GM23338 (cell line): ENCODE data around the gene SLCO3A1. TPM values are rescaled to one million over a fixed set of nuclear protein-coding genes. Genes with fewer than 3 reads are reported as not detected.

ENCODE experiments used
- ATAC-seq: fragments of 200-7000 bp; cut with Tn5 transposase; 3 replicates; pipeline ENCODE4 v1.9.1; 2020
- DNase-seq: peaks from one replicate; pipeline ENCODE4 v3.0.0-alpha.2; 2015; ENCODE audit warnings: low spot score
- H2AFZ ChIP-seq: fragments of 200-600 bp; sonication (generic); 2 replicates; pipeline ENCODE4 v1.8.0; 2016; ENCODE audit warnings: antibody characterized with exemption, mild to moderate bottlenecking, moderate library complexity
- H3F3A ChIP-seq: fragments of 200-600 bp; sonication (generic); replicated peaks from 2 replicates; pipeline ENCODE4 v1.8.0; 2017; ENCODE audit warnings: antibody characterized with exemption, mixed run types, low read depth
- H3K27ac ChIP-seq: fragments of 200-600 bp; sonication (generic); 2 replicates; pipeline ENCODE4 v1.6.1; 2016; ENCODE audit warnings: low read depth
- H3K27me3 ChIP-seq: fragments of 200-600 bp; sonication (generic); 2 replicates; pipeline ENCODE4 v1.8.0; 2016; ENCODE audit warnings: mild to moderate bottlenecking, mixed run types, moderate library complexity; ENCODE audit not compliant: insufficient read depth
- H3K36me3 ChIP-seq: fragments of 200-600 bp; sonication (generic); 2 replicates; pipeline ENCODE4 v1.8.0; 2016; ENCODE audit warnings: mild to moderate bottlenecking; ENCODE audit not compliant: insufficient read depth
- H3K4me1 ChIP-seq: fragments of 200-600 bp; sonication (generic); 2 replicates; pipeline ENCODE4 v1.8.0; 2016; ENCODE audit warnings: mild to moderate bottlenecking, moderate library complexity; ENCODE audit not compliant: insufficient read depth
- H3K4me2 ChIP-seq: fragments of 200-600 bp; sonication (generic); 2 replicates; pipeline ENCODE4 v1.7.1; 2017; ENCODE audit warnings: mixed run types
- H3K4me3 ChIP-seq: fragments of 200-600 bp; sonication (generic); 2 replicates; pipeline ENCODE4 v1.6.1; 2016; ENCODE audit warnings: mixed run types
- H3K79me2 ChIP-seq: fragments of 200-600 bp; sonication (generic); replicated peaks from 2 replicates; pipeline ENCODE4 v1.8.0; 2017; ENCODE audit warnings: mild to moderate bottlenecking; ENCODE audit not compliant: insufficient read depth
- H3K9me2 ChIP-seq: fragments of 200-600 bp; sonication (generic); 2 replicates; pipeline ENCODE4 v1.8.0; 2017; ENCODE audit not compliant: insufficient read depth
- H4K20me1 ChIP-seq: fragments of 200-600 bp; sonication (generic); replicated peaks from 2 replicates; pipeline ENCODE4 v1.8.0; 2017; ENCODE audit warnings: mild to moderate bottlenecking; ENCODE audit not compliant: insufficient read depth
- H3K27ac Mint-ChIP-seq: 2 replicates; pipeline ENCODE4 v1.8.0; 2020; ENCODE audit warnings: inconsistent platforms, mild to moderate bottlenecking, moderate library complexity, mixed read lengths
- H3K27me3 Mint-ChIP-seq: 3 replicates; pipeline ENCODE4 v1.8.0; 2022; ENCODE audit warnings: low read depth, mild to moderate bottlenecking, moderate library complexity, mixed read lengths, inconsistent platforms; ENCODE audit not compliant: insufficient read depth, poor library complexity
- H3K36me3 Mint-ChIP-seq: 3 replicates; pipeline ENCODE4 v1.8.0; 2021; ENCODE audit warnings: low read depth, mild to moderate bottlenecking, inconsistent platforms, moderate library complexity, mixed read lengths
- H3K4me1 Mint-ChIP-seq: 3 replicates; pipeline ENCODE4 v1.8.0; 2020; ENCODE audit warnings: mild to moderate bottlenecking, inconsistent platforms, mixed read lengths
- H3K4me3 Mint-ChIP-seq: 3 replicates; pipeline ENCODE4 v1.8.0; 2021; ENCODE audit warnings: moderate library complexity, mild to moderate bottlenecking, inconsistent platforms, mixed read lengths
- H3K9me3 Mint-ChIP-seq: 3 replicates; pipeline ENCODE4 v1.8.0; 2020; ENCODE audit warnings: moderate library complexity, mild to moderate bottlenecking, inconsistent platforms, mixed read lengths
- CTCF ChIP-seq, 2 experiments: fragments of 200-600 bp in 1 of 2; sonication (generic) in 1 of 2; conservative IDR thresholded peaks; 2 replicates each; pipeline versions ENCODE4 v1.5.1 to v1.6.1; 2016 to 2017; ENCODE audit warnings: antibody characterized with exemption in 2 of 2, low read depth in 2 of 2, mild to moderate bottlenecking in 2 of 2, moderate library complexity in 1 of 2
- ETS1 ChIP-seq: IDR thresholded peaks from 2 replicates; pipeline ENCODE4 v1.6.1; 2016; ENCODE audit warnings: antibody characterized with exemption
- EZH2 ChIP-seq: fragments of 200-600 bp; sonication (generic); IDR thresholded peaks from one replicate; pipeline ENCODE4 v1.8.0; 2017; ENCODE audit warnings: antibody characterized with exemption, mild to moderate bottlenecking, low read depth; ENCODE audit not compliant: unreplicated experiment
- JUNB ChIP-seq: IDR thresholded peaks from one replicate; pipeline ENCODE4 v1.6.1; 2016; ENCODE audit warnings: antibody characterized with exemption; ENCODE audit not compliant: unreplicated experiment
- POLR2AphosphoS5 ChIP-seq: IDR thresholded peaks from 2 replicates; pipeline ENCODE4 v1.6.1; 2016; ENCODE audit warnings: antibody characterized with exemption, low read depth
- STAT1 ChIP-seq: IDR thresholded peaks from one replicate; pipeline ENCODE4 v1.6.1; 2016; ENCODE audit warnings: antibody characterized with exemption; ENCODE audit not compliant: unreplicated experiment
- ZNF462 ChIP-seq: fragments of 250-450 bp; sonication (Bioruptor Pico); IDR thresholded peaks from 2 replicates; pipeline ENCODE4 v1.5.0; 2020; ENCODE audit warnings: mild to moderate bottlenecking, moderate library complexity
- polyA plus RNA-seq: library from polyadenylated mRNA; unstranded; fragments of >200 nt; fragmentation: Nextera tagmentation; extraction: Ambion mirVana; gene quantifications from 2 replicates; pipeline ENCODE4 v1.2.1, GENCODE V29; 2016
- total RNA-seq: library from RNA; depleted of rRNA; stranded (reverse); fragments of >200 nt; shearing (Covaris generic); gene quantifications from 2 replicates; pipeline ENCODE4 v1.2.3, GENCODE V29; 2014

The SLCO3A1 gene
- total and polyA plus RNA-seq, 2 experiments from 2014 or later = 7.3 to 9.4 TPM

GRCh38 chr15:91871837-91872236, 18.3 kb downstream of the SLCO3A1 start:
- Histone ChIP-seq H3K36me3 (no peaks in the 10 kb centered on the region), H3K4me3 (no peak overlapping the region), H3K4me2 (no peak overlapping the region), H3K79me2 (peaks cover 46% of the 10 kb centered on the region), H4K20me1 (no peaks in the 10 kb centered on the region; the same call in 1 of the 2 replicates), H3K27ac (no peak overlapping the region), H3K27me3 (no peaks in the 10 kb centered on the region), H3K9me2 (peaks cover 5% of the 10 kb centered on the region; the same call in 1 of the 2 replicates), H3K4me1 (peaks cover 12% of the 10 kb centered on the region), H2AFZ (no peak overlapping the region), H3F3A (no peaks in the 10 kb centered on the region)
- ATAC-seq = no peak
- Mint-ChIP-seq H3K27ac (no peak overlapping the region), H3K4me1 (peaks cover 22% of the 10 kb centered on the region), H3K36me3 (peaks cover 9% of the 10 kb centered on the region; the same call in 2 of the 3 replicates), H3K9me3 (peaks cover 3% of the 10 kb centered on the region; the same call in 2 of the 3 replicates), H3K27me3 (peaks cover 2% of the 10 kb centered on the region), H3K4me3 (no peak overlapping the region)
- no peak for TF ChIP-seq ZNF462 (CRISPR knock-in tag)
- no peak for DNase-seq

GRCh38 chr15:91872356-91873137, 19.0 kb downstream of the SLCO3A1 start:
- peaks cover 3% of the 10 kb centered on the region; the same call in 2 of the 3 replicates for H3K9me3 Mint-ChIP-seq
- peaks cover 2% of the 10 kb centered on the region for H3K27me3 Mint-ChIP-seq
- Histone ChIP-seq H3F3A (no peaks in the 10 kb centered on the region), H2AFZ (no peak overlapping the region), H3K27me3 (no peaks in the 10 kb centered on the region), H3K4me3 (no peak overlapping the region), H3K79me2 (peaks cover 40% of the 10 kb centered on the region), H3K36me3 (no peaks in the 10 kb centered on the region), H3K4me1 (peaks cover 5% of the 10 kb centered on the region; the same call in 1 of the 2 replicates), H3K4me2 (no peak overlapping the region), H4K20me1 (no peaks in the 10 kb centered on the region; the same call in 1 of the 2 replicates), H3K27ac (no peak overlapping the region), H3K9me2 (peaks cover 5% of the 10 kb centered on the region; the same call in 1 of the 2 replicates)
- H3K27ac Mint-ChIP-seq = no peak overlapping the region
- peaks cover 19% of the 10 kb centered on the region for H3K4me1 Mint-ChIP-seq
- peaks cover 9% of the 10 kb centered on the region; the same call in 2 of the 3 replicates for H3K36me3 Mint-ChIP-seq
- H3K4me3 Mint-ChIP-seq = no peak overlapping the region
- no peak for DNase-seq
- no peak for ATAC-seq
- TF ChIP-seq STAT1 = no peak
- TF ChIP-seq POLR2AphosphoS5 = no peak
- TF ChIP-seq CTCF (conservative IDR thresholded peaks at IDR 0.05; ENCODE audit: low read depth in 2 of 2) = no peak
- no peak for TF ChIP-seq EZH2
- TF ChIP-seq ETS1 = no peak
- TF ChIP-seq JUNB = no peak
